ENCODE data around the gene PRKCA.

The PRKCA gene

DNA sequence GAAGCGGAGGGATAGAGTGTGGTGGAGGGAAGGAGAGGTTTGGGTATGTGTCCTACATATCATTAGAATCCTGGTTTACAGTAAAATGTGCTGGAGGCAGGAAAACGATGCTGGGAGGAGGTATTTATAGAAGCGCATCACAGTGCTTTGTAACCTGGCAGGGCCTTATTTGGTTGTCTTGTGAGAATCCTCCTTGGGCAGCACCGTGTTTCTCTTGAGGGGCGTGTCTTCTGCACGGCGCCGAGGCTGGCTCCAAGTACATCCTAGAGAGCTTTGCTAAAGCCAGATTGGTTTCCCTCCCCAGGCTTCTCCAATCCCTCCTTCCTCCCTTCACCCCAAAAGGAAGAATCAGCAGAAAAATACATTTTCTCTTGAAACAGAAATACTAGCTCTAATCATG, 556.9 kb downstream of the PRKCA start:
- TF ChIP-seq, protein P1, sequence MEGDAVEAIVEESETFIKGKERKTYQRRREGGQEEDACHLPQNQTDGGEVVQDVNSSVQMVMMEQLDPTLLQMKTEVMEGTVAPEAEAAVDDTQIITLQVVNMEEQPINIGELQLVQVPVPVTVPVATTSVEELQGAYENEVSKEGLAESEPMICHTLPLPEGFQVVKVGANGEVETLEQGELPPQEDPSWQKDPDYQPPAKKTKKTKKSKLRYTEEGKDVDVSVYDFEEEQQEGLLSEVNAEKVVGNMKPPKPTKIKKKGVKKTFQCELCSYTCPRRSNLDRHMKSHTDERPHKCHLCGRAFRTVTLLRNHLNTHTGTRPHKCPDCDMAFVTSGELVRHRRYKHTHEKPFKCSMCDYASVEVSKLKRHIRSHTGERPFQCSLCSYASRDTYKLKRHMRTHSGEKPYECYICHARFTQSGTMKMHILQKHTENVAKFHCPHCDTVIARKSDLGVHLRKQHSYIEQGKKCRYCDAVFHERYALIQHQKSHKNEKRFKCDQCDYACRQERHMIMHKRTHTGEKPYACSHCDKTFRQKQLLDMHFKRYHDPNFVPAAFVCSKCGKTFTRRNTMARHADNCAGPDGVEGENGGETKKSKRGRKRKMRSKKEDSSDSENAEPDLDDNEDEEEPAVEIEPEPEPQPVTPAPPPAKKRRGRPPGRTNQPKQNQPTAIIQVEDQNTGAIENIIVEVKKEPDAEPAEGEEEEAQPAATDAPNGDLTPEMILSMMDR (IDR thresholded peaks at IDR 0.05; ENCODE audit: control insufficient read depth, extremely low read depth, insufficient read depth): no peak
- no peak overlapping the region for H3K4me3 ChIP-seq (ENCODE audit: low read depth, low read length)
- no peak for DNase-seq (ENCODE audit: low read depth)

DNA sequence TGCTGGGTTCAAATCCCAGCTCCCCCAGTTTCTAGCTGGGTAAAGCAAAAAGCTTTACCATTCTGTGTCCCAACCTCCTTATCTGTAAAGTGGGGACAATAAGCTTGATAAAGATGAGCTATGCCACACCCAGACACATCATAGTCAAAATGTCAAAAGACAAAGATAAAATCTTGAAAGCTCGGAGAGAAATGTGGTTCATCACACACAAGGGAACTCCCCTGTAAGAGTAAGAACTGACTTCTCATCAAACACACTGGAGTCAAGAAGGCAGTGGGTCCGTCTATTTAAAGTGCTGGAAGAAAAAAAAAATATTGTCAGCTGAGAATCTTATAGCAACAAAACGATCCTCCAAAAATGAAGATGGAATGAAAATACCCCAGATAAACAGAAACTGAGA, 557.8 kb downstream of the PRKCA start:
- no peak overlapping the region for H3K4me3 ChIP-seq (ENCODE audit: low read depth, low read length)

More for the DNA sequence above, 557.8 kb downstream of the PRKCA start:
- DNase-seq (ENCODE audit: low read depth): no peak
- TF ChIP-seq, protein P1 (IDR thresholded peaks at IDR 0.05; ENCODE audit: control insufficient read depth, extremely low read depth, insufficient read depth): no peak
